HL-60 (cell line): ENCODE data around the gene PDE11A.

ENCODE experiments used
- GABPA ChIP-seq: IDR thresholded peaks from 2 replicates; pipeline ENCODE4 v1.6.1; 2012; ENCODE audit warnings: low read depth
- POLR2AphosphoS5 ChIP-seq: IDR thresholded peaks from 2 replicates; pipeline ENCODE4 v1.6.1; 2012; ENCODE audit warnings: low read depth
- SPI1 ChIP-seq: IDR thresholded peaks from 2 replicates; pipeline ENCODE4 v1.6.1; 2012; ENCODE audit warnings: low read depth, mild to moderate bottlenecking, borderline replicate concordance
- TF ChIP-seq, protein P1 (sequence below): IDR thresholded peaks from one replicate; pipeline ENCODE4 v1.5.1; 2011; ENCODE audit warnings: low read length, control low read depth, inconsistent platforms; ENCODE audit not compliant: insufficient read depth
- TF ChIP-seq, protein P2 (sequence below): IDR thresholded peaks from 2 replicates; pipeline ENCODE4 v1.6.1; 2012; ENCODE audit warnings: low read depth; ENCODE audit not compliant: insufficient replicate concordance

DNA sequence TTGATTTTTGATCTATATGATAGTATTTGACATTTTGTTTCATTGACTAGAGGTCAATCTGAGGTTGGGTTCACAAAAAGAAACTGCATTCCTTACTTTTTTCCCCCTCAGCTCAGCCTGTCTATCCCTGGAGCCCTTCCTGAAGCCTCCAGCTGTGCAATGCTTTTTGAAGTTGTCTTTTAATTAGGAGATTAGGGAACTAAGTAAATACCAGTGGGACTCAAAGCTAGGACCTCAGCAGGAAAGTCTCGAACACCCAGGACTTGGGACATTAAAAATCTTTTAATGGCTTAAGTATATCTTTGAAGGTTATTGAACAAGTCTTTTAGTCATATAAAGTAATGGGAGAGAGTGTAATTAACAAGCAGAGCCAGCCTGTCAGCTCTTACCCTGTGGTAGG is 220.2 kb downstream of the PDE11A start:
- TF ChIP-seq, protein P1, sequence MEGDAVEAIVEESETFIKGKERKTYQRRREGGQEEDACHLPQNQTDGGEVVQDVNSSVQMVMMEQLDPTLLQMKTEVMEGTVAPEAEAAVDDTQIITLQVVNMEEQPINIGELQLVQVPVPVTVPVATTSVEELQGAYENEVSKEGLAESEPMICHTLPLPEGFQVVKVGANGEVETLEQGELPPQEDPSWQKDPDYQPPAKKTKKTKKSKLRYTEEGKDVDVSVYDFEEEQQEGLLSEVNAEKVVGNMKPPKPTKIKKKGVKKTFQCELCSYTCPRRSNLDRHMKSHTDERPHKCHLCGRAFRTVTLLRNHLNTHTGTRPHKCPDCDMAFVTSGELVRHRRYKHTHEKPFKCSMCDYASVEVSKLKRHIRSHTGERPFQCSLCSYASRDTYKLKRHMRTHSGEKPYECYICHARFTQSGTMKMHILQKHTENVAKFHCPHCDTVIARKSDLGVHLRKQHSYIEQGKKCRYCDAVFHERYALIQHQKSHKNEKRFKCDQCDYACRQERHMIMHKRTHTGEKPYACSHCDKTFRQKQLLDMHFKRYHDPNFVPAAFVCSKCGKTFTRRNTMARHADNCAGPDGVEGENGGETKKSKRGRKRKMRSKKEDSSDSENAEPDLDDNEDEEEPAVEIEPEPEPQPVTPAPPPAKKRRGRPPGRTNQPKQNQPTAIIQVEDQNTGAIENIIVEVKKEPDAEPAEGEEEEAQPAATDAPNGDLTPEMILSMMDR, result no peak
- TF ChIP-seq, protein P2, sequence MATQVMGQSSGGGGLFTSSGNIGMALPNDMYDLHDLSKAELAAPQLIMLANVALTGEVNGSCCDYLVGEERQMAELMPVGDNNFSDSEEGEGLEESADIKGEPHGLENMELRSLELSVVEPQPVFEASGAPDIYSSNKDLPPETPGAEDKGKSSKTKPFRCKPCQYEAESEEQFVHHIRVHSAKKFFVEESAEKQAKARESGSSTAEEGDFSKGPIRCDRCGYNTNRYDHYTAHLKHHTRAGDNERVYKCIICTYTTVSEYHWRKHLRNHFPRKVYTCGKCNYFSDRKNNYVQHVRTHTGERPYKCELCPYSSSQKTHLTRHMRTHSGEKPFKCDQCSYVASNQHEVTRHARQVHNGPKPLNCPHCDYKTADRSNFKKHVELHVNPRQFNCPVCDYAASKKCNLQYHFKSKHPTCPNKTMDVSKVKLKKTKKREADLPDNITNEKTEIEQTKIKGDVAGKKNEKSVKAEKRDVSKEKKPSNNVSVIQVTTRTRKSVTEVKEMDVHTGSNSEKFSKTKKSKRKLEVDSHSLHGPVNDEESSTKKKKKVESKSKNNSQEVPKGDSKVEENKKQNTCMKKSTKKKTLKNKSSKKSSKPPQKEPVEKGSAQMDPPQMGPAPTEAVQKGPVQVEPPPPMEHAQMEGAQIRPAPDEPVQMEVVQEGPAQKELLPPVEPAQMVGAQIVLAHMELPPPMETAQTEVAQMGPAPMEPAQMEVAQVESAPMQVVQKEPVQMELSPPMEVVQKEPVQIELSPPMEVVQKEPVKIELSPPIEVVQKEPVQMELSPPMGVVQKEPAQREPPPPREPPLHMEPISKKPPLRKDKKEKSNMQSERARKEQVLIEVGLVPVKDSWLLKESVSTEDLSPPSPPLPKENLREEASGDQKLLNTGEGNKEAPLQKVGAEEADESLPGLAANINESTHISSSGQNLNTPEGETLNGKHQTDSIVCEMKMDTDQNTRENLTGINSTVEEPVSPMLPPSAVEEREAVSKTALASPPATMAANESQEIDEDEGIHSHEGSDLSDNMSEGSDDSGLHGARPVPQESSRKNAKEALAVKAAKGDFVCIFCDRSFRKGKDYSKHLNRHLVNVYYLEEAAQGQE, result no peak
- no peak for TF ChIP-seq POLR2AphosphoS5
- TF ChIP-seq GABPA, result no peak
- TF ChIP-seq SPI1, result no peak
